ENCODE measurements around the gene NTMT1. TPM values are rescaled to one million over a fixed set of nuclear protein-coding genes. Genes with fewer than 3 reads are reported as not detected.

Gene NTMT1
- total and polyA plus RNA-seq, 10 of the 15 experiments (the other 5 are each of a cell fraction or from before 2014, with no cell fraction given) = 12.8 to 85.4 (median 39.3) TPM

GRCh38 chr9:129581505-129582189 is 44.3 kb upstream of the NTMT1 start:
- in situ Hi-C loops (cut with MboI) (no loop called here), intact Hi-C loops (cut with micrococcal nuclease; ENCODE audit: unreplicated experiment) (no loop called here)
- Histone ChIP-seq H3K4me3 (peak overlapping the region; percentile 5; the same call in 1 of the 2 replicates), H2AFZ (ENCODE audit: control insufficient read depth, low read depth, low read length) (no peak overlapping the region), H3K27me3 (replicated peaks in 1 of 2; ENCODE audit: control insufficient read depth in 2 of 2, insufficient read depth in 2 of 2, low read length in 1 of 2) (no peaks in the 10 kb centered on the region), H3K79me2 (ENCODE audit: control insufficient read depth, insufficient read depth, low read length) (peaks cover 3% of the 10 kb centered on the region), H3K9me3 (replicated peaks; ENCODE audit: control insufficient read depth, insufficient read depth, low read length) (peaks cover 1% of the 10 kb centered on the region; the same call in 1 of the 3 replicates), H3K36me3 (ENCODE audit: control insufficient read depth in 2 of 2, insufficient read depth in 2 of 2, low read length in 1 of 2) (no peaks in the 10 kb centered on the region), H3K4me1 (ENCODE audit: control insufficient read depth, insufficient read depth, low read length) (peaks cover 56% of the 10 kb centered on the region), H3K27ac (ENCODE audit: control insufficient read depth, insufficient read depth) (peak overlapping the region; percentile 51), H3K4me2 (ENCODE audit: control insufficient read depth, insufficient read depth) (peak overlapping the region; percentile 61), H4K20me1 (ENCODE audit: control insufficient read depth, insufficient read depth) (no peaks in the 10 kb centered on the region), H3K9ac (ENCODE audit: control insufficient read depth, insufficient read depth, low read length) (peak overlapping the region; percentile 34; the same call in 1 of the 2 replicates)
- CTCF ChIA-PET = interaction anchor here (1.0 to 3.6 kb wide), 8 partner anchors 11 to 443 kb away, joined by 3 to 17 read pairs (median 7); partner anchors contain the start of gene NTMT1
- TF ChIP-seq MTA3 (IDR thresholded peaks at IDR 0.05; ENCODE audit: borderline replicate concordance, low read length) (no peak), SMARCA5 (IDR thresholded peaks at IDR 0.05) (0 out of 2 replicates have a peak, but pooled peaks have one; percentile 24)
- no TSS peak for BruUV-seq (replicated peaks)
- no peak for FAIRE-seq
- no peak for DNase-seq (ENCODE audit: low read depth, low spot score)
- SMC1A ChIA-PET (ENCODE audit: uncharacterized antibody, unreplicated experiment) = interaction anchor here (0.8 to 11.0 kb wide), 11 partner anchors 9 to 441 kb away, joined by 3 to 75 read pairs (median 6); no protein-coding TSS in a partner anchor
- POLR2A ChIA-PET = interaction anchor here (1.2 to 6.1 kb wide), 5 partner anchors 11 to 441 kb away, joined by 3 to 70 read pairs (median 5); no protein-coding TSS in a partner anchor
- ATAC-seq = 0 out of 3 replicates have a peak, but pooled peaks have one; percentile 15
- 80% methylated on average over 3 of the region's 4 CpGs for WGBS (ENCODE audit: insufficient coverage, insufficient replicate concordance, low lambda C conversion rate, missing lambda C conversion rate)
- RAD21 ChIA-PET (ENCODE audit: unreplicated experiment) = interaction anchor here (1.0 to 9.7 kb wide), 5 partner anchors 15 to 441 kb away, joined by 3 to 61 read pairs (median 8); no protein-coding TSS in a partner anchor

- Histone ChIP-seq H3K4me3 (no peak overlapping the region), H3K9me3 (replicated peaks; ENCODE audit: control insufficient read depth, insufficient read depth, low read length) (peaks cover 1% of the 10 kb centered on the region; the same call in 1 of the 3 replicates), H3K79me2 (ENCODE audit: control insufficient read depth, insufficient read depth, low read length) (peaks cover 3% of the 10 kb centered on the region), H3K4me1 (ENCODE audit: control insufficient read depth, insufficient read depth, low read length) (peaks cover 60% of the 10 kb centered on the region), H3K27ac (ENCODE audit: control insufficient read depth, insufficient read depth) (no peak overlapping the region; the same call in 1 of the 2 replicates), H2AFZ (ENCODE audit: control insufficient read depth, low read depth, low read length) (no peak overlapping the region), H3K36me3 (ENCODE audit: control insufficient read depth in 2 of 2, insufficient read depth in 2 of 2, low read length in 1 of 2) (no peaks in the 10 kb centered on the region), H3K27me3 (replicated peaks in 1 of 2; ENCODE audit: control insufficient read depth in 2 of 2, insufficient read depth in 2 of 2, low read length in 1 of 2) (no peaks in the 10 kb centered on the region), H3K4me2 (ENCODE audit: control insufficient read depth, insufficient read depth) (peak overlapping the region; percentile 77), H4K20me1 (ENCODE audit: control insufficient read depth, insufficient read depth) (no peaks in the 10 kb centered on the region), H3K9ac (ENCODE audit: control insufficient read depth, insufficient read depth, low read length) (no peak overlapping the region; the same call in 1 of the 2 replicates)
- DNase-seq (ENCODE audit: low read depth, low spot score) = no peak
- SMC1A ChIA-PET (ENCODE audit: uncharacterized antibody, unreplicated experiment) = interaction anchor here (0.6 to 11.0 kb wide), 3 partner anchors 14 to 43 kb away, joined by 3 to 75 read pairs (median 6); no protein-coding TSS in a partner anchor
- RAD21 ChIA-PET (ENCODE audit: unreplicated experiment) = interaction anchor here (1.1 to 9.7 kb wide), 3 partner anchors 14 to 457 kb away, joined by 3 to 61 read pairs (median 4); no protein-coding TSS in a partner anchor
- WGBS (ENCODE audit: insufficient coverage, insufficient replicate concordance, low lambda C conversion rate, missing lambda C conversion rate) = 7% methylated on average over 3 of the region's 3 CpGs
- BruUV-seq (replicated peaks) = no TSS peak
- ATAC-seq = peak; percentile 7; the same call in 2 of the 3 replicates
- FAIRE-seq = no peak
- POLR2A ChIA-PET = interaction anchor here (6.1 kb wide), 1 partner anchor 14 kb away, joined by 70 read pairs; no protein-coding TSS in a partner anchor
- TF ChIP-seq RUNX3 (IDR thresholded peaks at IDR 0.05; ENCODE audit: low read length) (peak; percentile 50; the same call in 1 of the 2 replicates), IKZF1 (conservative IDR thresholded peaks at IDR 0.05) (peak; percentile 39), TCF7 (IDR thresholded peaks at IDR 0.05; ENCODE audit: borderline replicate concordance) (no peak), NR2F1 (conservative IDR thresholded peaks at IDR 0.05) (peak; percentile 49; the same call in 1 of the 2 replicates), EGR1 (IDR thresholded peaks at IDR 0.05; ENCODE audit: borderline replicate concordance in 1 of 2, low read depth in 2 of 2, low read length in 2 of 2) (no peak), IKZF2 (IDR thresholded peaks at IDR 0.05) (peak in 1 of 2 experiments; percentile 30; a peak in 1 of 4 replicates)
- CTCF ChIA-PET = interaction anchor here (0.8 to 2.2 kb wide), 5 partner anchors 10 to 440 kb away, joined by 3 to 11 read pairs (median 6); no protein-coding TSS in a partner anchor
- in situ Hi-C loops (cut with MboI) = no loop called here
- intact Hi-C loops (cut with micrococcal nuclease; ENCODE audit: unreplicated experiment) = no loop called here
Observed at GRCh38 chr9:129582855-129583254, 43.1 kb upstream of the NTMT1 start.

All from GM12878 (cell line).